Measurements from ENCODE around the gene BCORL1.

Gene BCORL1

GRCh38 chrX:129982300-129983251 lies at the start of gene BCORL1:
Gene BCORL1, plus strand, starts transcription at chrX:129982635. Its CDS starts 22,597 bp downstream, at chrX:130005232.
- DNase-seq (ENCODE audit: low read depth, low spot score), result peak; percentile 54
- no peak within 1 kb of the TSS for H3K27ac ChIP-seq

DNA sequence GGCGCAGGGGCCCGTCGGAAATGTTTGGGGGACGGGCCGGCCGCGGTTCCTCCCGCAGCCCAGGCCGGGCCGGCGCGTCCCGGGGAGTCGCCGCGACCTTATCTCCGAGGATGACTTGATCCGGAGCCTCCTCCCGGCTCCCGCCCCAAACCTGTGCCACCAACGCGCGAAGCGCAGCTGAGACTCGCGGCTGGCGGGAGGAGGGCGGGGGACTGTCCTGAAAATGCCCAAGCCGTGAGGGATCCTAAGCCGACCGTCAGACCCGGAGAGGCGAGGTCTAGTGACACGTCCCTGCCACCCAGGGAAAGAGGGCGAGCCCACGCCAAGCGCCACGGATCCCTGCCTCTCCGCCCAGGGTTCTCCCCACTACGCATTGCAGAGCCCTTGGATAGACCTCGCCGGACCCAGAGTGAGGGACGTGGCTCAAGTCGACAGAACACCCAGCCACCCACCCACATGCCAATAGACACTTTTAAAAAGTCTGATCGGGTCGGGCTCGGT lies 49.6 kb upstream of the BCORL1 start:
- DNase-seq (ENCODE audit: low read depth, low spot score), result no peak
- no peak overlapping the region for H3K27ac ChIP-seq

DNA sequence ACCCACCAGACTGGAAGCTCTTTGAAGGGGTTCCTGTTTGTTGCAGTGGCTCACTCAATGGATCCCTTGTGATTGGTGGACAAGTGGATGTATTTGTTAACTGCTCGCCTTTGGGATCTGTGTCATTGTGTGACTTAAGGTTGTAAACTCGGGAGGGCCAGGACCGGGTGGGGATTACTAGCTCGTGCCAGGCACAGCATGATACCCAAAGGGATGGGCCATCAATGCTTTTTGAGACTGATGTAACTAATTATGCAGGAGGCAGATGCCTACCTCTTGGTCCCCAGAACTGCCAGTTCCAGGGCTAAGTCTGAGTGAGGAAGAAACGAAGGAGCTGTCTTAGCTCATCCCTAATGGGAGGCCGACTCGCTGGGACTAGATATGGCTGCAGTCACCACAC lies 48.7 kb upstream of the BCORL1 start:
- H3K27ac ChIP-seq, result no peak overlapping the region
- DNase-seq (ENCODE audit: low read depth, low spot score), result no peak

DNA sequence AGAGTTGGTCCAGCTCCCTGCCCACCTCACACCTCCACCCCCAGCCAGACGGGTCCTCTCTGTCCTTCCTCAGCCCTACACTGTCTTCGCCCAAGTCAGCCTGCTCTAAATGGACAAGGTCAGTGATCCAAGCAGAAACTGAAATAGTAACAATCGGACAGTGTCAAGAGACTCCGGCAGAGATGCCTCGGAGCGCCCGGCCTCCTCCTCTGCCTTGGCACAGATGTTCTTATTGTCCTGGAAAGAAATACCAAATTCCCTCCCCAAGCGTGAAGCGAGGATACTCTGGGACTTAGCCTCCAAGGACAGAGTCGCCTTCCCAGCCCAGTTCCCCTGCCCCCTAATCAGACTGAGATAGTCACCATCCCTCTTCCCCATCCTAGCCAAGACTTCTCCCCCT lies 48.0 kb upstream of the BCORL1 start:
- H3K27ac ChIP-seq, result no peak overlapping the region
- DNase-seq (ENCODE audit: low read depth, low spot score), result no peak

GRCh38 chrX:129934952-129935351 lies 47.5 kb upstream of the BCORL1 start:
- DNase-seq (ENCODE audit: low read depth, low spot score), result no peak
- no peak overlapping the region for H3K27ac ChIP-seq

- no peak for DNase-seq (ENCODE audit: low read depth, low spot score)
- H3K27ac ChIP-seq, result no peak overlapping the region
Measured at GRCh38 chrX:129938081-129938480, 44.4 kb upstream of the BCORL1 start.

DNA sequence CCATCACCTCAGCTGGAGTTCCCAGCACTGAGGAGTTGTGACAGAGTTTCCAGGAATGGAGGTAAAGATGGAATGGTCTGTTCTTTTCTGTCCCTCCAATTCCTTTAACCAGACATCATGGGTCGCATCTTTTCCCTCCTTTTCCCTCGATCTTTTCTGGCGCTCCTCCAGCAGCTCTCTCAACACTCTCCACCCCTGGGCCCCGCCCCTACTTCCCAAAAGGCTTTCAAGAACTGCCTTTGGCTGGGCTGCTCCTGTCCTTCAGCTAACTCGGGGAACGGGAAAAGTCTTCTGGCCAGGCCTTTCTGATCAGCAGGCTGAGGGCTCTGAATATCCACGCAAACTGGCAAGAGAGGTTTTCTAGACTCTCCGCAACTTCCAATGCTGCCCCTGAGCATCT lies 42.4 kb upstream of the BCORL1 start:
- no peak for DNase-seq (ENCODE audit: low read depth, low spot score)
- no peak overlapping the region for H3K27ac ChIP-seq

- no peak for DNase-seq (ENCODE audit: low read depth, low spot score)
Measured at GRCh38 chrX:129940721-129941120, 41.7 kb upstream of the BCORL1 start.

GRCh38 chrX:129945131-129945530 lies 37.3 kb upstream of the BCORL1 start:
- H3K27ac ChIP-seq, result no peak overlapping the region
- DNase-seq (ENCODE audit: low read depth, low spot score), result no peak

More at GRCh38 chrX:129940721-129941120, 41.7 kb upstream of the BCORL1 start:
- H3K27ac ChIP-seq, result no peak overlapping the region

DNA sequence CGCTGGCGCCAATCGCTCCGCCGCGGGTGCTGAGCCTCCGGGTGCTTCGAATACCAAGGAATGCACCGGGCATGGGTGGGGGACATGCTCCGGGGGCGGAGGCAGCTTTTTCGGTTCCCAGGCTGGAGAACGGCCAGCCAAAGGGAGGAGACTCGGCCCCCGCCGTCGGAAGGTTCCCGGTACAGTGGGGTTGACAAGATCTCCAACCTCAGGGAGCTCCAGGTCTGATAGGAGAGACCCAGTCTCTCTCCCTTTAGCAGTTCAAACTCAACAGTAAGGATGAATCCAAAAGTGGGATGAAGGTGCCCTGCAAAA lies 29.1 kb upstream of the BCORL1 start:
- no peak overlapping the region for H3K27ac ChIP-seq
- DNase-seq (ENCODE audit: low read depth, low spot score), result no peak

- no peak overlapping the region for H3K27ac ChIP-seq
- DNase-seq (ENCODE audit: low read depth, low spot score), result no peak
Measured at GRCh38 chrX:129953881-129954280, 28.6 kb upstream of the BCORL1 start.

DNA sequence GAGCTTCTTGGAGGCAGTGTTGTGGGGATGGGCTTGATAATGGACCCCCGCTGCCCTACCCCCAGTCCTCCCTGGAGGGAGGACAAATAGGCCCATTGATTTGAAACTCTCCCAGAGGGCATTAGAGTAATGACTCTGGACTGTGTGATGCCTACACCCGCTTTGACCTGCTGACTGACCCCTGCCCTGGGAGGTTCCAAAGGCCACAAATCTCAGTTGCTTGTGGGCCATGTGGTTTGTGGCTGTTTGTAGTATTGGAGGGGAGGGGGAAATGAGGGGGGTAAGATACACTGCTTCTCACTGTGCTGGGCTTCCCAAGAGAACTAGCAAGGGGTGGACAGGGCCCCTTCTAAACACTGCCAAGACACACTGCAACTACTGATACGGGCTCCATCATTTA lies 27.6 kb upstream of the BCORL1 start:
- no peak for DNase-seq (ENCODE audit: low read depth, low spot score)
- H3K27ac ChIP-seq, result no peak overlapping the region

- DNase-seq (ENCODE audit: low read depth, low spot score), result no peak
- no peak overlapping the region for H3K27ac ChIP-seq
Measured at GRCh38 chrX:129955682-129956081, 26.8 kb upstream of the BCORL1 start.

DNA sequence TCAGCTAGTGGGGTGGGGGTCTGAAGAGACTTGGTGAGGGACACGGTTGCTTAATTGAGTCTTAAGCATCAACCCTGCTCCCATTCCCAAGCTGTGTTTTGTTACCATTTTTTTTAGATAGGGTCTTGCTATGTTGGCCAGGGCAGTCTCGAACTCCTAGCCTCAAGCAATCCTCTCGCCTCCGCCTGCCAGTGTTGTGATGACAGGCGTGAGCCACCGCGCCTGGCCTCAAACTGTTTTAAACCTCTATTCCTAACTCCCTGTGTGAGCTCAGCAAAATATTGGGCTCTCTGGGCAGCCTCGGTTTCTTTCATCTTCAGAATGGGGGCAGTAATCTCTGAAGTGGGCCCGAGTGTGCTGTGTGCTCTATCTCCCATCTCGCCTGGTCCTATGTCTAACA lies 26.3 kb upstream of the BCORL1 start:
- DNase-seq (ENCODE audit: low read depth, low spot score), result no peak
- no peak overlapping the region for H3K27ac ChIP-seq

DNA sequence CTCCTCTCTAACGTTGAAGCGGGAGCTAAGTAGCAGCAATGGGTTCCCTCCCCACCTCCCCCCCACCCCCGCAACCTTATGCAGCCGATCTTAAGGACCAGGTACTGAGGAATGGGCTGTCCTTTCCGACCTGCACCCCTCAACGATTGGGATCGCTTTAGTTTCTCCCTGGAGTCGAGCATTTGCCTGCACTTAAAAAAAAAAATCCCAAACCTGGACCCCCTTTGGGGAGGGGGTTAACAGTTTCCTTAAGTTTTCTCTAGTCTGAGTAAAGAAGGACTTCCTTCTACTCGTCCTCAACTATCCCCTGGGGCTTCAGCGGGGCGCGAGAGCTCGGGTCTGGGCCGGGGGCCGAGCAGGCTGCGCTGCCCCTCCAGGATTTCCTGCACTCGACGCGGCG lies 25.7 kb upstream of the BCORL1 start:
- DNase-seq (ENCODE audit: low read depth, low spot score), result no peak
- H3K27ac ChIP-seq, result no peak overlapping the region

- DNase-seq (ENCODE audit: low read depth, low spot score), result no peak
- no peak overlapping the region for H3K27ac ChIP-seq
Measured at GRCh38 chrX:129957241-129958082, 25.0 kb upstream of the BCORL1 start.

GRCh38 chrX:129958083-129958465 lies 24.4 kb upstream of the BCORL1 start:
- no peak overlapping the region for H3K27ac ChIP-seq
- no peak for DNase-seq (ENCODE audit: low read depth, low spot score)

DNA sequence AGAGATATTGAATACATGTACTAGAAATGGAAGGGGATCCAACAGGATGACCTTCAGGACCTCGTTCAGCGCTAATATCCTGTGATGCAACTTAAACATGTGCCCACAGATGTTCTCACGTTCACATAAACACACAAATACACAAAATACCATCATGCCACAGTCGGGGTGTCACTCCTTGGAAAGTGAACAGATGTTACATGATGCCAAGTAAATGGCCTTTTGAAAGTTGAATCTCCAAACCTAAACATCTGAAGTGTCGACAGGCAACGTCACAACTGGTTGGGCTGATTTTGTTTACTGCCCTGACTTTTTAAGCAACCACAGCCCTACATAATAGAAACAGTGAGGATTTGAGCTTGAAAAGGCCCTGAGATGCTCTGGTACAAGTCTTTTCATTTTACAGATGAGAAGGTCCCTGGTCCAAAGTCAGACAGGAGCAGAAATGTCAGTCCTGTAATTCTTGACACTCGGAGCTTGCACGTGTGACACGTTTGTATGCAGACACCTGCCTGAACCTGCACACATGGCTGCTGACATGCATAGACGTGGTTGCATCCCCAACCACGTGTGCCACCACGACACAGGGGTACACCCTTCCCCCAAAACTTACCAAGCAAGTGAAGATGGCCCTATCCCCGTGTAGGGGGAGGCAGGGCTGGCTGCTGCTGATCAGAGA lies 23.5 kb upstream of the BCORL1 start:
- no peak overlapping the region for H3K27ac ChIP-seq
- no peak for DNase-seq (ENCODE audit: low read depth, low spot score)

DNA sequence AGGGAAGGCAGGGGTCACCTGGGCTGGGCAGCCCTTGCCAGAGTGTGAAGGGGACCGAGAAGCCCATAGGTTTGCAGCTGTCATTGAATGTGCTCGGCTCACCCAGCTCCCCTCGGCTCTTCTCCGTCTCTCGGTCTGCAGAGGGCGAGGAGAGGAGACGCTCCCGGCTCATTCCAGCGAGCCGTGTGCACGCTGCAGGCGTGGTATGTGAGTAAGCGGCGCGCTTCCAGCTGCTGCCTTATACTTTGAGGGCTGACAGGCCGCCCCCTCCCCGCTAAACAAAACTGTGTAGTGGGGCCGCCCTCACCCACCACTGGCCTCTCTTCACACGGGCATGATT lies 23.0 kb upstream of the BCORL1 start:
- DNase-seq (ENCODE audit: low read depth, low spot score), result no peak

DNA sequence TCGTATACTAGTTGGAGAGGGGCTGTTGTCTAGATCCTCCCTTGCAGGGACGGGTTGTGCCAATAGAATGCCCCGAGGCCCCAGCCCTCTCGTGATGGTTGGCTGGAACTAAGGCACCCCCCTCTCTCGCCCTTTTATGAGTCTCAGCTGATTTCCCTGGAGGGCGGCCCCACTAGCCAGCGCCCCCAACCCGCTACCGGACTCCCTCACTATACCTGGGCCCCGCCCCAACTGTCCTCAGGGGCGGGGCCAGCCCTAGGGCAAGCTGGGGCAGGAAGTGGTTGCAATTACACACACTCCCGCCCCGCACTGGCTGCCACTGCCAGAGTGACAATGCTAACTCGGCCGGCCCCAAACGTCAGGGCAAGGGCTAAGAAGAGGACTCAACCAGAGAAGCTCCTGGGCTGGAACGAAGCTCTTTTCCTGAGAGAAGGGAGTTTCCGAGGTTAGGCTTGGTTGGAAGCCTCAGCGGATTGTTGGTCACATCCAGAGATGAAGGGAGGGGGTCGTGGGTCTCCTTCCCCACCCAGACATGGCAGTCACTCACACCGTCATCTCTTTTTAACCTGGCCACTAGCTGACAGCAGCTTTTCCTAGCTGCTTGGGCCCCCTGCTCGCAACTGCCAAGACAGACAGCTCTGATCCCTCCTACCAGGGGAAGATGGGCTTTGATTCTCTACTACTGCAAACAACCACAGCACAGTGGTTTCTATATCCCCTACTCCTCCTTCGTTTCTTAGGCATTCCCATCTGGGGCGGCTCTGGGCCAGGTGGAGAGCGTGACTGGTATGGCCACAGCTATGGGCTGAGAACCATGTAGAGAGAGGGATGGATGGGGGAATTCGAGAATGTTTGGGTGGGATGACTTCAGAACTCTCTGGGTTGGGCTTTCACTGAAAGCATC lies 21.0 kb upstream of the BCORL1 start:
- H3K27ac ChIP-seq, result no peak overlapping the region
- DNase-seq (ENCODE audit: low read depth, low spot score), result no peak

More for the DNA sequence above, 23.0 kb upstream of the BCORL1 start:
- H3K27ac ChIP-seq, result no peak overlapping the region

All from epithelial cell of prostate (primary cell).